ENCODE measurements around the gene GLRX5.
"Not testable (repeated sequence)": the region's sequence is repeated elsewhere in the genome, so short reads cannot be mapped to it uniquely, and the experiment has no call there.

Gene GLRX5

DNA sequence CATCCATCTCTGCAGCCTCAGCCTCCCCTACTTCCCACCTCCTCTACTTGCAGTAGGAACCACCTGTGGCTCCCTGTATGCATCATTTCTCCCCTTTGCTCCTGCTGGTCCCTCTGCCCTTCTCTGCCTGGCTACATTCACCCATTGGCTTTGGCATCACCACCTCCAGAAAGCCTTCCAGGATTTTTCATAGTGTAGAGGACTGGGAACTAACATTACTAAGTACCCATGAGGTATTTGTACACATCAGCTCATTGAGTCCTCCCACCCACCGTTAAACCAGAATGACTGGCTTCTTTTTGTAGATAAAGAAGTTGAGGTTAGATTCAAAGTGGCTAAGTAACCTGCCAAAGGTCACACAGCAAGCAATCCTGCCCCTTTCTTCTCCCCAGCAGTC is 35.5 kb upstream of the GLRX5 start:
- no peak for DNase-seq

DNA sequence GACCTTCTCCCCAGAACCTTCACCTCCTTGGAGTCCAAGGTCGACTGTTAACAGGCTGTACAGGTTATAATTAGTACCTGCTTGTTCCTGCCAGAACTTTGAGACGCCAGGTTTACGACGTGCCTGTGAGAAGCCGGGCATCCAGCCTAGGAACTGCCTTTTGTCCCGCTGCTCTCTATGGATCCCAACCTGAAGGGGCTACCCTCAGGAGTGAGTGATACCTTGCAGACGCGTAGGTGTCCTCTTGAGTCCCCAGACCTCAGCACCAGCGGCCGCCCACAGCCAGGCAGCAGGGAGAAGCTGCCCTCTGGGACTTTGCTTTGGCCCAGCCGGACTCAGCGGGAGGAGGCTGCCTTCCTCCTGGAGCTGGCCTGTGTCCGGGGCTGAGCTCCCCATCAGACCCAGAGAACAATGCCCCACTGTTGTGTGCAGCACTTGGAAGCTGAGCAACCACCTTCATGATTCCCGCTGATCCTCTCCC is 34.6 kb upstream of the GLRX5 start:
- DNase-seq = no peak

DNA sequence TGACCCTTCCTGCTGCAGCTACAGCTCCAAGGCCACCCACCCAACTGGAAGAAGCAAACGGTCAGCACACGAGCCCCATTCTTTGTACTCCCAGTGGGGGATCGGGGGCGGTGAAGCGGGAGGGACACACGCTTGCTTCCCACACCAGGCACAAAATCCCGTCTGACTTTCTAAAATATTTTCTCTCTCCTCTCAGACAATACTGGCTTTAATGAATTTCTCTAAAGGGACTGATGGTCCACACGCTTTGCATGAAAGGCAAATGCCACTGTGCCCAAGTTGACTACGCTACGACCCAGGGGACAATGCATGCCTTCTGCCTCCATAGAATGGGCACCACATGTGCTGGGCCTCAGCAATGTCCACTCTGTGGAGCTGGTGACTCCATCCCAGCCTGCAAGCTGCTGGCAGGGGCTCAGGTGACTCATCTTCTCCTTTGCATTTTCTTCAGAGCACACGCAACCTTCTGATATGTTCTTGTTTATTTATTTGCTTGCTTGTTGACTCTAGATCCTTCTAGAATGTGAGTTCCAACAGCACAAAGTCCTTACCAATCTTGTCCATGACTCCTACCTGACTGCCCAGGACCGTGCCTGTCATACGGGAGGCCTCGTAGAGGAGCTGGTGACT is 34.0 kb upstream of the GLRX5 start:
- no peak for DNase-seq

- no peak for DNase-seq
These were observed 32.4 kb upstream of the GLRX5 start for GRCh38 chr14:95502381-95502950.

DNA sequence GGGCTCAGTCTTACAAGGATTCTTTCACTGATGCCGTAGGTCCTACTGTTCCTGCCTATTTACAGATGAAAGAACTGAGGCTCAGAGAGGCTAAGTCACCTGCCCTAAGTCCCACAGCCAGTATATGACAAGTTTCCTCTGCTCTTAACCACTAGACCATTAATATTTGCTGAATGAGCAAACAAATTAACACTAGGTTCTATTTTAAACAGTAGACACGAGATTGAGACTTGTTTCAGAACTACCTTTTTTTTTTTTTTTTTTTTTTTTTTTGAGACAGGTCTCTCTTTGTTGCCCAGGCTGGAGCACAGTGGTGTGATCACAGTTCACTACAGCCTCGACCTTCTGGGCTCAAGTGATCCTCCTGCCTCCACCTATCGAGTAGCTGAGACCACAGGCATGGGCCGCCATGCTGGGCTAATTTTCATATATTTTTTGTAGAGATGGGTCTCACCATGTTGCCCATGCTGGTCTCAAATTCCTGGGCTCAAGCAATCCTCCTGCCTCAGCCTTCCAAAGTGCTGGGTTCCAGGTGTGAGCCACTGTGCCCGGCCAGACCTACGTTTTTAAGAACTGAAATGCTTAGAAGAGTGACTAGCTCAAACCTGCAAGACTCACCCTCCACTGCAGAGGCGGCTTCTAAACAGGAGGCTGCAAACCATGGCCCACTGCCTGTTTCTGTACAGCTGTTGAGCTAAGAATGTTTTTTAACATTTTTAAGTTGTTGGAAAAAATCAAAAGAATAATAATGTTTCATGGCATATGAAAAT is 31.3 kb upstream of the GLRX5 start:
- no peak for DNase-seq

DNA sequence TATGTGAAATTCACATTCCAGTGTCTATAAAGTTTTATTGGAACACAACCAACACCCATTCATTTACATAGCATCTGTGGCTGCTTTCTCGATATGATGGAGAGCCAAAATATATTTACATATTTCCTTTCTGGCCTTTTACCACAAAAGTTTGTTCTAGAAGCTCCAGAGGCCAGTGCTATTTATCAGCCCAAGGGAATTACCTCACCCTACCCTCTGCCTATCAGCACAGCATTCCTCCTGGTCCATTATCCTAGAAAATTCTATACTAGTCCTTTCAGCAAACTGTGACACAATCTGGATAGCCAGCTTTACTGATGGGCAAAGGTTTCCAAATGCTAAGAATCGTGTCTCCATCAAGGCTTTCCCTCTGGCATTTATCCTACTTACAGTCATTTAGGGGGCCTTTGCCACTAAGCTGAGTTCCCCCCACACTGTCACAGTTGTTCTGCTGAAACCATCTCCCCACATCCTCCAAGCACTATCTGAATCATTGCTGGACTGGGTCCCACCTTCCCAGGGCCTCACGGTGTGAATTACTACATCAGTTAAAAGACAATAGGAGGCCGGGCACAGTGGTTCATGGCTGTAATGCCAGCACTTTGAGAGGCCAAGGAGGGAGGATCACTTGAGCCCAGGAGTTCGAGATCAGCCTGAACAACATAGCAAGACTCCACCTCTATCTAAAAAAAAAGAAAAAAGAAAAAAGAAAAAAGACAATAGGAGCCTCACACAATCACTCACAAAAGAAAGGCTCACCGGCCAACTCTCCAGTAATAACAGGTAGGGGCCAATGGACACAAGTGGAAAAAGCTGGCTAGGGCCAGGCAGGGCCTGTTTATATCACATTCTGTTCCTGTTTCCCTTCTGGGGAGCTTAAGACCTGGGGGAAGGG is 30.5 kb upstream of the GLRX5 start:
- DNase-seq = no peak

GRCh38 chr14:95505030-95505589 is 29.7 kb upstream of the GLRX5 start:
- DNase-seq = no peak

GRCh38 chr14:95507174-95507573 is 27.7 kb upstream of the GLRX5 start:
- DNase-seq = peak in 1 of 2 experiments; percentile 62

GRCh38 chr14:95507701-95508103 is 27.1 kb upstream of the GLRX5 start:
- peak in 1 of 2 experiments; percentile 49 for DNase-seq

GRCh38 chr14:95508377-95508776 is 26.5 kb upstream of the GLRX5 start:
- no peak for DNase-seq

- DNase-seq = no peak
These were observed 25.4 kb upstream of the GLRX5 start for GRCh38 chr14:95509495-95509894.

GRCh38 chr14:95510344-95510743 is 24.5 kb upstream of the GLRX5 start:
- not testable (repeated sequence) for DNase-seq

- no peak for DNase-seq
These were observed 24.0 kb upstream of the GLRX5 start for GRCh38 chr14:95510804-95511203.

DNA sequence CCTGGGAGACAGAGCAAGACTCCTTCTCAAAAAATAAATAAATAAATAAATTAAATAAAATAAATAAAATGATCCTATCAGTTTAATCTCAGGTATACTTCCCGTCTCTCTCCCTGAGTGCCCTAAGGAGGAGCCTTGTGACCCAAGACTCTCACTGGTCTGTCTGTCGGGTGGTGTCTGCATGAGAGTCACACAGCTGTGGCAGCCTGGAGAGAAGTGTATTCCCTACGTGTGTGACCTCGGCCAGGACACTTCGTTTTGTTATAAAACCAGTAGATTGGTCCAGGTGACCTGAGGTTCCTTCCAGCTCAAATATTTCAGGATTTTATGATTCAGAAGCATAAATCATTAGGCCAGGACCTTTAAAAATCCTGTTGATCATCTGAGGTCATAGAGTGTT is 23.2 kb upstream of the GLRX5 start:
- no peak for DNase-seq

DNA sequence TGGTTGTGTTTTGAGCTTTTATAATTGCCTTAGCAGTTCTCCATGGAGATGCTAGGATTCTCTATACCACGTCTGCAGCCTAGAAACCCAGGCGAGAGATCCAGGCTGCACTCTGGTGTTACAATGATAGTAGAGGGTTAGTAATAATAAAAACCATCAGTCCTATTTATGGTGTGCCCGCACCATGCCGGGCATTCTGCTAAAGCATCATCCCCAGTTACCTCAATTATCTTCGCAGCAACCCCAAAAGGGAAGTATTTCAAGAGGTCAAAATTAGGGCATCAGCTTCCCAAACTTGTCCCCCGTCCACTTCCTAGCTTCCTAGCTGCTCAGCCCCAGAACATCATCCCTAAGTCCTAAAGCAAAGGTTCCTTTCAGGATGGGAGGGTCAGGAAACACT is 21.6 kb upstream of the GLRX5 start:
- DNase-seq = no peak

GRCh38 chr14:95514131-95515079 is 20.4 kb upstream of the GLRX5 start:
- DNase-seq = no peak

- peak in 1 of 2 experiments; percentile 64 for DNase-seq
These were observed 19.8 kb upstream of the GLRX5 start for GRCh38 chr14:95515080-95515489.

GRCh38 chr14:95515596-95516552 is 19.0 kb upstream of the GLRX5 start:
- DNase-seq = no peak

DNA sequence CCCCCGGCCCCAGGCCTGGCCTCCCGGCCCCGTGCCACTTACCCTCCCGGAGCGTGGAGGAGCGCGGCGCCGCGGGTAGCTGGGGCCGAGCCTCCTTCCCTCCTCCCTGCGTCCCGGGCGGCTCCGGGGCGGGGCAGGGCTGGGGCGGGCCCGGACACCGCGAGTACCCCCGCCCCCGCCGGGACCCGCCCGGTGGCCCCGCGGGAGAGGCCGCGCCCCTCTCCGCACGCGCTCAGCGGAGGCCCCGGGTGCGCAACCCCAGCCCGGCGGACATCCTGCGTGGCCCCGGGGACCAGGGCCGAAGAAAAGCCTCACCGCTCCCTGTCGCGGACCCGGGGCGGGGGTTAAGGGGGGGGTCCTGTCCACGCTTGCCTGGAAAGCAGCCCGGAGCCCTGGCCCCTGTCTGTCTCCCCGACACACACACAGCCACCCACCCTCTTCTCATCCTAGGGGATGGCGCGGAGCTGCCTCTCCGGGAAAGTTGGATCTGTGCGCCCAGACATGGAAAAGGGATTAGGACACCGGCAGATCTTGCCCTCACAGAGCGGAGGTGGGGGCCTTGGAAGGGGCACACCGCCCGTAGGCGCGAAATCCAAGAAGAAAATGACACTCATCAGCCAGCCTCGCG is 18.2 kb upstream of the GLRX5 start, which contains the start of gene SYNE3:
Gene SYNE3 (minus strand): TSS at position 97 of the 628 bp plus-strand sequence. CDS start 40,829 bp downstream, outside the sequence.
- DNase-seq = no peak

All from NCI-H446 (cell line).